Measurements from ENCODE around the gene SNAPC4.

DNA sequence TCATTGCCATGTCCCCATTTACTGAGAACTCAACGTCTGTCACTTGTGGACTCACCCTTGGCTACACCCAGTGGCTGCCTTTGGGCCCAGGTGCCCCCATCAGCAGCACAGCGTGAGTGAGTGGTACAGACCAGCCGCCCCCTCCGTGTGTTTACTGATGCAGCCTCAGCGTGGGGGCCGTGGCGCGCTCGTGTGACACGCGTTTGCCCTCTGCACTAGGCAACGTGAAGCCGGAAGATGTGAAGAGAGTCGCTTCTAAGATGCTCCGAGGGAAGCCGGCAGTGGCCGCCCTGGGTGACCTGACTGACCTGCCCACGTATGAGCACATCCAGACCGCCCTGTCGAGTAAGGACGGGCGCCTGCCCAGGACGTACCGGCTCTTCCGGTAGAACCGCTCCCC lies 22.9 kb upstream of the SNAPC4 start:
- no peak for TF ChIP-seq POLR2A (IDR thresholded peaks at IDR 0.05)
- no peak for TF ChIP-seq CTCF (IDR thresholded peaks at IDR 0.05)
- no peak for TF ChIP-seq EP300 (IDR thresholded peaks at IDR 0.05)

Data from ovary (tissue), 3 donors.